ENCODE data around the gene EVA1A.

The EVA1A gene

DNA sequence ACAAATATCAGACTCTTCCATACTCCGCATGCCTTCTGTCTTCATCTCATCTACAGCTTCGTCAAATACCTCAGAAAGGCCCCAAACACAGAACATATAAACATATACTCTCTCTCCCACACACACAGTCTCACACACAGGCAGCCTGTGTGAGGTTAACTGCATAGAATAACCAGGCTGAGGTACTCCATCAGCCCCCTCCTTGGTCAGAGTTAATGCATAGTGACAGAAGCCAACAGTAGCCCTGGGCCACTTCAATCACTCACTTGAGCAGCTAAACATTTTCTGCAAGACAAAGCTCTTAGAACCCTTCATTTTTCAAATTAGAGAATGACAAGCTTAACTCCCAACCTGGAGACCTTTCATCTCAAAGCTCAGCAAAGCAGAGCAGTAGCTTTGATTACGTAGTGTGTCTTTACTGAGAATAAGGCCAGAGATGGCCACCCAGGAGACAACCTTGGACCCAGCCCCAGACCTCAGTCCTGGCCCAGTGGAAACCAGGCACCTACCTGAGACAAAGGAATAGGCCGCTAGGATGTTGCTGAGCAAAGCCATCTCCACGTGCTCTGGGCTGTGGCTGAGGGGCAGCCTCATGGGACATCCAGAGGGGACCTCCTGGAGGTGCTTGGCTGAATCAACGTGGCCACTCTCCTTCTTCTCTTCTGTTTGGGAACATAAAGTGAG, 43.0 kb downstream of the EVA1A start:
- POLR2A ChIA-PET = no interaction called here
- CTCF ChIA-PET = interaction anchor here (0.9 to 2.1 kb wide), 5 partner anchors 13 to 63 kb away, joined by 3 to 5 read pairs (median 3); no protein-coding TSS in a partner anchor
- DNase-seq (ENCODE audit: extremely low spot score) = no peak
- TF ChIP-seq, protein P1, sequence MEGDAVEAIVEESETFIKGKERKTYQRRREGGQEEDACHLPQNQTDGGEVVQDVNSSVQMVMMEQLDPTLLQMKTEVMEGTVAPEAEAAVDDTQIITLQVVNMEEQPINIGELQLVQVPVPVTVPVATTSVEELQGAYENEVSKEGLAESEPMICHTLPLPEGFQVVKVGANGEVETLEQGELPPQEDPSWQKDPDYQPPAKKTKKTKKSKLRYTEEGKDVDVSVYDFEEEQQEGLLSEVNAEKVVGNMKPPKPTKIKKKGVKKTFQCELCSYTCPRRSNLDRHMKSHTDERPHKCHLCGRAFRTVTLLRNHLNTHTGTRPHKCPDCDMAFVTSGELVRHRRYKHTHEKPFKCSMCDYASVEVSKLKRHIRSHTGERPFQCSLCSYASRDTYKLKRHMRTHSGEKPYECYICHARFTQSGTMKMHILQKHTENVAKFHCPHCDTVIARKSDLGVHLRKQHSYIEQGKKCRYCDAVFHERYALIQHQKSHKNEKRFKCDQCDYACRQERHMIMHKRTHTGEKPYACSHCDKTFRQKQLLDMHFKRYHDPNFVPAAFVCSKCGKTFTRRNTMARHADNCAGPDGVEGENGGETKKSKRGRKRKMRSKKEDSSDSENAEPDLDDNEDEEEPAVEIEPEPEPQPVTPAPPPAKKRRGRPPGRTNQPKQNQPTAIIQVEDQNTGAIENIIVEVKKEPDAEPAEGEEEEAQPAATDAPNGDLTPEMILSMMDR (IDR thresholded peaks at IDR 0.05; ENCODE audit: control extremely low read depth, extremely low read depth, low read depth, missing control alignments) = no peak

DNA sequence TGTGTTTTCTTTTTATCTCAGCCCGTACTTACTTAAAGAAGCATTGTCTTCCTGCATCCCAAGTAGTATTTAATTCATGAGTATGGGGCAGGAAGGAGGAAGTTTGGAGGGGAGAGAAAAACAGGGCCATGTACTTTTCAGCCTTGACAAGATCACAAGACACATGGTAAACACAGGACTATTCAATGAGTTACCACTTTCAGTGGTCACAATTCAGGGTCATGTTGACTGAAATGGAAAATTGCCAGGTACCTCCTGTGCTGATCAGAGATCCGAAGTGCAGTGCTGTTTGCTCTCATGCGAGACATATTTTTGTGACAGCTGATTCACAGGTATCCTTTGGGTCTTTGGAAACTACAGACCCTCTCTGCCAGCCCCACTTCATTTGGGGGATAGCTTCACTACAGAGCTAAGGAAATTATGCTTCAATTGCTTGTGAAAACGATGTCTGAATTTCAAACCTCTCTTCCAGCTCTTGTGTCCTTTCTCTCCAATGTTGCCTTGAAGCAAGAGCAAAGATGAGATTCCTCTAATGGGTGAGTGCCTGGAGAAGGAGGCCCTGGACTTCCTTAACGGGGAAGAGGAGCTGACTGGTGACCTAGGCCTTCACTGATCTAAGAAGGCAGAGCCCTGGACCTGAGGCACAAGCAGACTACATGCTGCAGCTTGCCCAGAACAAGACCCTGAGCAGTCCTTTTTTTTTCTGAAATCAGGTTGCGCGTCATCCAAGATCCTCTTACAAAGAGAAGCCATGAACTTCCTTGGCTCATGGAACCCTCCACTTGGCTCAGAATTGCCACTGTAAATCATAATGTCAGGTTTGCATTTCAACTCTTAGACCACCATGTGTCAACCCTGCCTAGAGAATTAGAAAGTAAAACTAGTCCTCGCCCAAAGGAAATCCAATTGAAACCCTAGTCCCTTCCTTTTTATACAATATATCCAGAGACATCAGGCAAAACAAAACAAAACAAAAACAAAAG, 44.1 kb downstream of the EVA1A start:
- ChIA-PET CTCF (interaction anchor here (2.1 kb wide), 1 partner anchor 13 kb away, joined by 5 read pairs; no protein-coding TSS in a partner anchor), POLR2A (no interaction called here)
- DNase-seq (ENCODE audit: extremely low spot score) = no peak
- TF ChIP-seq, protein P1 (IDR thresholded peaks at IDR 0.05; ENCODE audit: control extremely low read depth, extremely low read depth, low read depth, missing control alignments) = no peak

DNA sequence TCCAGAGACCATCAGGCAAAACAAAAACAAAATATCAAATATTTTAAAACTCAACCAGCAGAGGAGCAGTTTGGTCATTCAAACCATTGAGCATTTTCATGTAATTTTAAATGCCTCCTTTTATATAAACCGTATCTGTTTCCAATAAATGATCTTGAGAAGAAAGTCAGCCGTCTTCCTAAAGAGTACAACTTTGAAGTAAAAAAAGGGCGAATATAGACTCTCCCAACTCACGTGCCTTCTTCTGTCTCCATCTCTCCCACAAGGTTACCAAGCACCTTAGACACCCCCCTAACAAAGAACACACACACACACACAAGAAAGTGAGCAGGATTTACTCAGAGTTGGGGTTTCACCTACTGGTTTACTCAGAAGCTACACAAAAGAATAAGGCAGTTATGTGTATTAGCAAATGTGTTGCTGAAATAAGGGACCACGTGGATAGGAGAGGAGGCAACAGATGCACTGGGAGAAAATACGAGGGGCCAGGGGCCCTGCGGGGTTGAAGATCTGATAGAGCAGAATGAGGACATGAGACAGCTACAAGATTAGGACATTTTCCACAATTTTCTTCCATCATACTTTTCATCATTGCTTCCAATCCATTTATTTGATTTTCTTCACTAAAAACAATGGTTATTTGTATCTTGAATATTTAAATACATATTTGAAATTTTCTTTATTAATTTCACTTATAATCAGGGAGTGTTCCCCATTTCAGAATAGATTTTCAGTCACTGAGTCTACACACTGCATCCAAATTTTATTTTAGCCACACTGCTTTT, 45.0 kb downstream of the EVA1A start:
- CTCF ChIA-PET = interaction anchor here (2.1 kb wide), 1 partner anchor 12 kb away, joined by 5 read pairs; no protein-coding TSS in a partner anchor
- no peak for DNase-seq (ENCODE audit: extremely low spot score)
- TF ChIP-seq, protein P1 (IDR thresholded peaks at IDR 0.05; ENCODE audit: control extremely low read depth, extremely low read depth, low read depth, missing control alignments) = no peak
- POLR2A ChIA-PET = no interaction called here

DNA sequence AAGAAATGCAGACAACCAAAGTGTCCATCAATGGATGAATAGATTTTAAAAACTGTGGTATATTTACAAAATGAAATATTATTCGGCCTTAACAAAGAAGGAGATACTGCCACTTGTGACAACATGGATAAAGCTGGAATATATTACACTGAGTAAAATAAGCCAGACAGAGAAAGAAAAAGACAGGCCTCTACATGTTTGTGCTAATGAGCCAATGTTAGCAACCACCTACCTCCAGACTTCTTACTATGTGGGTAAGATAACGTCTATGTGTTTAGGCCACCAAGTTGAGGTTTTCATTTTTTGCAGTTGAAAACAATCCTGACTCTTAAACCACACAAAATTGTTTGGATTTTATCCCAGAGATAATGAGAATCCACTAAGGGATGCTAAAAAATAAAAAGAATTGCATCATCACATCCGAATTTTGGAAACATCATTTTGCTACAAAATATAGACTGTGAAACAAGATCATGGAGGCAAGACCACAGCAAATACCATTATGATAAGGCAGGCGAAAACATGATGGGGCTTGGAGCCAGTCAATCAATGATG, 47.0 kb downstream of the EVA1A start:
- DNase-seq (ENCODE audit: extremely low spot score) = no peak
- TF ChIP-seq, protein P1 (IDR thresholded peaks at IDR 0.05; ENCODE audit: control extremely low read depth, extremely low read depth, low read depth, missing control alignments) = no peak
- ChIA-PET CTCF (no interaction called here), POLR2A (no interaction called here)

DNA sequence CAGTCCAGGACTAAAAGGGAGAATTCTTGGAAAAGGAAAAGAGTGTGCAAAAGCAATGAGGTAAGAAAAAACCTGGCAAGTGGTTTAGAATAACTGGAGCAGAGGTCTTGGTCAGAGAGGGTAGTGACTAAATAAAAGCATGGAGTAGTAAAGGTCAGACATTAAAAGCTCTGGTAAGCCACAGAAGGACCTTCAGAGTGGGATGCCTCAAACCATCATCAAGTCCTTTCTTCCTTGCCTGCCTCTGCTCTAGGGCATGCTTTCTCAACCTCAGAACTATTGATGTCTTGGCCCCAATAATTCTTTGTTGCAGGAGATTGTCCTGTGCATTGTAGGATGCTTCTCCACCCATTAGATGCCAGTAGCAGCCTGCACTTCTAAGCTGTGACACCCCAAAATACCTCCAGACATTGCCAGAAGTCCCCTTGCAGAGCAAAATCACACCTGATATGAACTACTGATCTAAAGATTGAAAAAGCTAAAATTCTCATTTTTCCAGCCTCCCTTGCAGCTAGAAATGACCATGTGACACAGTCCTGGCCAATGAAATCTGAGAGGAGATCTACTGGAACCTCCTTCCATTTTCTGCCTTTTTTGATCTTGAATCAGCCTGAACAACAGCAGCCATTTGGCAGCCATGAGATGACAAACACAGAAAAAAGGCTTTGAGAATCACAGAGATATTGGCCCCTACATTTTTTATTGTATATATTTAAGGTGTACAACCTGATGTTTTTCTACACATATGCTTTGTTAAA, 48.1 kb downstream of the EVA1A start:
- TF ChIP-seq, protein P1 (IDR thresholded peaks at IDR 0.05; ENCODE audit: control extremely low read depth, extremely low read depth, low read depth, missing control alignments) = no peak
- ChIA-PET POLR2A (no interaction called here), CTCF (no interaction called here)
- DNase-seq (ENCODE audit: extremely low spot score) = no peak

All from GM10248 (cell line).